ENCODE results near the gene GCNA. TPM values are rescaled to one million over a fixed set of nuclear protein-coding genes. Genes with fewer than 3 reads are reported as not detected.

Gene GCNA
- 0.70 and 2.1 TPM in 2 replicates for total RNA-seq (2014; rRNA removed; shearing (Covaris generic))

GRCh38 chrX:71578253-71579135 lies at the start of gene GCNA:
TSS of gene GCNA (plus strand) at chrX:71578437. CDS start at chrX:71580822, 2,385 bp downstream.
- no peak for DNase-seq (ENCODE audit: low spot score)

GRCh38 chrX:71532078-71532752 lies 46.0 kb upstream of the GCNA start:
- peak; percentile 53 for DNase-seq (ENCODE audit: low spot score)

- DNase-seq (ENCODE audit: low spot score) = peak; percentile 96
These were observed 45.3 kb upstream of the GCNA start, which contains the start of gene OGT for GRCh38 chrX:71532753-71533425. TSS of gene OGT (plus strand) at chrX:71533104. CDS start at chrX:71533300, 196 bp downstream.

GRCh38 chrX:71533516-71533850 lies 44.8 kb upstream of the GCNA start:
- DNase-seq (ENCODE audit: low spot score) = peak; percentile 34

- peak; percentile 28 for DNase-seq (ENCODE audit: low spot score)
These were observed 44.2 kb upstream of the GCNA start for GRCh38 chrX:71533851-71534561.

- DNase-seq (ENCODE audit: low spot score) = no peak
These were observed 43.3 kb upstream of the GCNA start for GRCh38 chrX:71534773-71535544.

GRCh38 chrX:71536285-71536684 lies 42.0 kb upstream of the GCNA start:
- DNase-seq (ENCODE audit: low spot score) = no peak

GRCh38 chrX:71537743-71538142 lies 40.5 kb upstream of the GCNA start:
- no peak for DNase-seq (ENCODE audit: low spot score)

- DNase-seq (ENCODE audit: low spot score) = no peak
These were observed 37.4 kb upstream of the GCNA start for GRCh38 chrX:71540801-71541200.

- no peak for DNase-seq (ENCODE audit: low spot score)
These were observed 36.8 kb upstream of the GCNA start for GRCh38 chrX:71541210-71542022.

GRCh38 chrX:71542411-71542810 lies 35.8 kb upstream of the GCNA start:
- peak; percentile 21 for DNase-seq (ENCODE audit: low spot score)

- DNase-seq (ENCODE audit: low spot score) = no peak
These were observed 35.4 kb upstream of the GCNA start for GRCh38 chrX:71542825-71543224.

- no peak for DNase-seq (ENCODE audit: low spot score)
These were observed 34.9 kb upstream of the GCNA start for GRCh38 chrX:71543316-71543715.

GRCh38 chrX:71545364-71545763 lies 32.9 kb upstream of the GCNA start:
- no peak for DNase-seq (ENCODE audit: low spot score)

GRCh38 chrX:71546879-71547278 lies 31.4 kb upstream of the GCNA start:
- DNase-seq (ENCODE audit: low spot score) = no peak

GRCh38 chrX:71547339-71547738 lies 30.9 kb upstream of the GCNA start:
- no peak for DNase-seq (ENCODE audit: low spot score)

- DNase-seq (ENCODE audit: low spot score) = no peak
These were observed 28.3 kb upstream of the GCNA start for GRCh38 chrX:71549986-71550385.

- DNase-seq (ENCODE audit: low spot score) = no peak
These were observed 27.7 kb upstream of the GCNA start for GRCh38 chrX:71550578-71550977.

GRCh38 chrX:71556036-71556435 lies 22.2 kb upstream of the GCNA start:
- no peak for DNase-seq (ENCODE audit: low spot score)

GRCh38 chrX:71558920-71559319 lies 19.3 kb upstream of the GCNA start:
- no peak for DNase-seq (ENCODE audit: low spot score)
